IMR-90 (cell line): ENCODE measurements around the gene LTF.

Source experiments
- MAFK ChIP-seq: IDR thresholded peaks from 2 replicates; pipeline ENCODE4 v1.6.1; 2012; ENCODE audit warnings: low read depth, low read length, improper control_type of control experiment
- POLR2A ChIP-seq: IDR thresholded peaks from 2 replicates; pipeline ENCODE4 v1.6.1; 2012; ENCODE audit warnings: mild to moderate bottlenecking, low read depth, low read length
- RAD21 ChIP-seq: IDR thresholded peaks from 2 replicates; pipeline ENCODE4 v1.6.1; 2012; ENCODE audit warnings: low read length, improper control_type of control experiment
- RCOR1 ChIP-seq: IDR thresholded peaks from 2 replicates; pipeline ENCODE4 v1.6.1; 2012; ENCODE audit warnings: mild to moderate bottlenecking, low read length, improper control_type of control experiment; ENCODE audit not compliant: insufficient replicate concordance
- TF ChIP-seq, protein P1 (sequence below): conservative IDR thresholded peaks from 2 replicates; pipeline ENCODE4 v1.5.1; 2012; ENCODE audit warnings: mild to moderate bottlenecking, low read depth, low read length, improper control_type of control experiment

DNA sequence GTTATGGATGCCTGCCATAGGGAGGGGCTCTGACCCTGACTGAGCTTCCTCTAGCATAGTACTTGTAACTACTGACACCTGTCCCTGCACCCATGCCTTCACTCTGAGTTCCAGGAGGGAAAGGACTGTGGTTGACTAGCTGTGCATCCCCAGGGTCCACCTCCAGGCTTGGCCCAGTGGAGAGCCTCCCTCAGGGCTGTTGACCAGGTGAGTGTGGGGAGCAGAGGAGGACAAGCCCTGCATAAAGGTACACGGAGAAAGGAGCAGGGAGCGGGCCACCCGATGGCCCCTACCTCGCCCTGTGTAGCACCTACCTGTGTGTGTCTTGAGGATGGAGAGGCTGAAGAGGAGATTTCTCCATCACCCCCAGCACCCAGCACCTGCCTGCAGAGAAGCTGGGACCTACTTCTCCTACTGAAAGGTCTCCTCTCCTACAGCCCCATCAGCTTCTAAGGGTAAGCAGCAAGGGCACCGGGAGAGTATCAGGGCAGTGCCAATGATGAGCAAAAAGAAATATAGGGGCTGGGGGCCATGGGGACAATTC is 6.7 kb upstream of the LTF start:
- TF ChIP-seq, protein P1, sequence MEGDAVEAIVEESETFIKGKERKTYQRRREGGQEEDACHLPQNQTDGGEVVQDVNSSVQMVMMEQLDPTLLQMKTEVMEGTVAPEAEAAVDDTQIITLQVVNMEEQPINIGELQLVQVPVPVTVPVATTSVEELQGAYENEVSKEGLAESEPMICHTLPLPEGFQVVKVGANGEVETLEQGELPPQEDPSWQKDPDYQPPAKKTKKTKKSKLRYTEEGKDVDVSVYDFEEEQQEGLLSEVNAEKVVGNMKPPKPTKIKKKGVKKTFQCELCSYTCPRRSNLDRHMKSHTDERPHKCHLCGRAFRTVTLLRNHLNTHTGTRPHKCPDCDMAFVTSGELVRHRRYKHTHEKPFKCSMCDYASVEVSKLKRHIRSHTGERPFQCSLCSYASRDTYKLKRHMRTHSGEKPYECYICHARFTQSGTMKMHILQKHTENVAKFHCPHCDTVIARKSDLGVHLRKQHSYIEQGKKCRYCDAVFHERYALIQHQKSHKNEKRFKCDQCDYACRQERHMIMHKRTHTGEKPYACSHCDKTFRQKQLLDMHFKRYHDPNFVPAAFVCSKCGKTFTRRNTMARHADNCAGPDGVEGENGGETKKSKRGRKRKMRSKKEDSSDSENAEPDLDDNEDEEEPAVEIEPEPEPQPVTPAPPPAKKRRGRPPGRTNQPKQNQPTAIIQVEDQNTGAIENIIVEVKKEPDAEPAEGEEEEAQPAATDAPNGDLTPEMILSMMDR = no peak
- no peak for TF ChIP-seq RAD21
- TF ChIP-seq MAFK = no peak
- TF ChIP-seq POLR2A = no peak
- no peak for TF ChIP-seq RCOR1
